Prostate gland (tissue), 2 donors: Measurements from ENCODE around the gene ADGRL3.

ENCODE experiments used
- CTCF ChIP-seq, 4 experiments: fragments of 200-600 bp in 2 of 4; fragments of 450-650 bp in 2 of 4; sonication (generic) in 2 of 4; IDR thresholded peaks; 1 replicate in 3 of 4; 2 replicates in 1 of 4; pipeline ENCODE4 v1.5.1; 2016 to 2019; ENCODE audit warnings: antibody characterized with exemption in 4 of 4, mild to moderate bottlenecking in 2 of 4, moderate library complexity in 2 of 4
- POLR2A ChIP-seq: fragments of 450-650 bp; IDR thresholded peaks from one replicate; pipeline ENCODE4 v1.6.1; 2016; ENCODE audit warnings: antibody characterized with exemption, mild to moderate bottlenecking
- POLR2AphosphoS5 ChIP-seq: sonication (generic); formaldehyde crosslinking; IDR thresholded peaks from one replicate; pipeline ENCODE4 v1.6.1; 2017; ENCODE audit warnings: antibody characterized with exemption

- TF ChIP-seq POLR2A (no peak), CTCF (IDR thresholded peaks at IDR 0.05) (no peak), POLR2AphosphoS5 (no peak)
Observed at GRCh38 chr4:61827907-61828391, 627.8 kb downstream of the ADGRL3 start.
